ENCODE measurements around the gene RANGAP1.
A peak's percentile ranks its signal among the peaks of the same experiment; 100 is the strongest.

Gene RANGAP1

GRCh38 chr22:41197038-41197972 lies 88.7 kb downstream of the RANGAP1 start:
- peak; percentile 70 for DNase-seq (ENCODE audit: low spot score)

All from SW480 (cell line).